Neural crest cell (in vitro differentiated cells): Measurements from ENCODE around the gene COA7. TPM values are rescaled to one million over a fixed set of nuclear protein-coding genes. Genes with fewer than 3 reads are reported as not detected.
"Not testable (repeated sequence)": the region's sequence is repeated elsewhere in the genome, so short reads cannot be mapped to it uniquely, and the experiment has no call there.

Experiments used
- DNase-seq: peaks from one replicate; pipeline ENCODE4 v3.0.0; 2021; ENCODE audit warnings: low read depth, mixed read lengths, low spot score
- H3K27ac Mint-ChIP-seq: one replicate; pipeline ENCODE4 v1.8.0; 2021; ENCODE audit warnings: mild to moderate bottlenecking, mixed read lengths; ENCODE audit not compliant: unreplicated experiment
- H3K27me3 Mint-ChIP-seq: 2 replicates; pipeline ENCODE4 v1.8.0; 2021; ENCODE audit warnings: low read depth, mild to moderate bottlenecking, mixed read lengths
- H3K36me3 Mint-ChIP-seq: 2 replicates; pipeline ENCODE4 v1.8.0; 2021; ENCODE audit warnings: low read depth, mild to moderate bottlenecking, mixed read lengths
- H3K4me1 Mint-ChIP-seq: 2 replicates; pipeline ENCODE4 v1.8.0; 2021; ENCODE audit warnings: mixed read lengths
- H3K4me3 Mint-ChIP-seq: one replicate; pipeline ENCODE4 v1.8.0; 2021; ENCODE audit warnings: mild to moderate bottlenecking, mixed read lengths
- H3K9me3 Mint-ChIP-seq: 2 replicates; pipeline ENCODE4 v1.8.0; 2021; ENCODE audit warnings: mixed read lengths
- CTCF ChIP-seq: fragments of 200-600 bp; sonication (generic); conservative IDR thresholded peaks from 2 replicates; pipeline ENCODE4 v1.5.0; 2021; ENCODE audit warnings: antibody characterized with exemption, mild to moderate bottlenecking
- total RNA-seq: library from RNA; stranded (reverse); gene quantifications from 2 replicates; pipeline ENCODE4 v1.2.1, GENCODE V29; 2021

The COA7 gene
- total RNA-seq, 1 donor from 2014 or later: 35.0 TPM

- H3K9me3 Mint-ChIP-seq: no peaks in the 10 kb centered on the region
- peaks cover 17% of the 10 kb centered on the region for H3K36me3 Mint-ChIP-seq
- H3K27ac Mint-ChIP-seq: no peak overlapping the region
- DNase-seq: no peak
- no peak for TF ChIP-seq CTCF
- H3K4me1 Mint-ChIP-seq: peaks cover 31% of the 10 kb centered on the region
- H3K27me3 Mint-ChIP-seq: peaks cover 10% of the 10 kb centered on the region
- peak overlapping the region; percentile 65 for H3K4me3 Mint-ChIP-seq
Observed at GRCh38 chr1:52695627-52696026, 2.5 kb downstream of the COA7 start.

GRCh38 chr1:52693843-52694242 lies 4.3 kb downstream of the COA7 start:
- no peak for DNase-seq
- peaks cover 17% of the 10 kb centered on the region for H3K36me3 Mint-ChIP-seq

DNA sequence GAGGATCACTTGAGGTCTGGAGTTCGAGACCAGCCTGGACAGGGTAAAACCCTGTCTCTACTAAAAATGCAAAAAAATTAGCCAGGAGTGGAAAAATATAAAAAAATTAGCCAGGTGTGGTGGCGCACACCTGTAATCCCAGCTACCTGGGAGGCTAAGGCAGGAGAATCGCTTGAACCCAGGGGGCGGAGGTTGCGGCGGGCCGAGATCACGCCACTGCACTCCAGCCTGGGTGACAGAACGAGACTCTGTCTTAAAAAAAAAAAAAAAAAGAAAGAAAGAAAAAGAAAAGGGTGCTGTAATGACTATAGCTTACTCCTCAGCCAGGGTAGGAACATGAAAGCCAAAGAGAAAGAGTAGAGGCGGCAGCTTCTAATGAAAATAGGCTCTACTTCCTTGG lies 4.8 kb downstream of the COA7 start:
- not testable (repeated sequence) for H3K9me3 Mint-ChIP-seq, H3K27me3 Mint-ChIP-seq, H3K27ac Mint-ChIP-seq, H3K4me3 Mint-ChIP-seq, DNase-seq
- H3K36me3 Mint-ChIP-seq: peaks cover 17% of the 10 kb centered on the region
- H3K4me1 Mint-ChIP-seq: peaks cover 25% of the 10 kb centered on the region

More at GRCh38 chr1:52693843-52694242, 4.3 kb downstream of the COA7 start:
- Mint-ChIP-seq H3K4me1 (peaks cover 30% of the 10 kb centered on the region), H3K9me3 (no peaks in the 10 kb centered on the region), H3K27ac (no peak overlapping the region), H3K27me3 (peaks cover under 1% of the 10 kb centered on the region), H3K4me3 (no peak overlapping the region)
- no peak for TF ChIP-seq CTCF

DNA sequence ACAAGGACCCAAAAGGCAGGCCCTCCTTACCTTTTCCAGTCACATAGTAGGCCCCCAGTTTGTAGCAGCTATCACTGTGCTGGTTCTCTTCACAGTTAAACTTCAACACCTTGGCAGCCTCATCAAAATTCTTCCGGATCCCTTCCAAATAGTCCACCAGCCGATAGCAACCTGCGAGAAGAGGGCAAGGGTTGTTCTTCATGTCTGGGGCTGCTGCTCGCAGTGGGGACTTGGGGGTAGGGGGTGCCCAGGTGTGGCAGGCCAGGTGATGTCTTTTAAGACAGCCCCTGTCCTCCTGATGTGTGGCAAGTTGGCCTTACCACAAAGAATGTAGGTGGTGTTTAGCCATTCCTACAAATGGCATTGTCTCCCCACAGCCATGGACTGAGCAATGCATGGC lies 5.5 kb downstream of the COA7 start:
- H3K27me3 Mint-ChIP-seq: no peaks in the 10 kb centered on the region
- no peak for TF ChIP-seq CTCF
- H3K9me3 Mint-ChIP-seq: no peaks in the 10 kb centered on the region
- no peak overlapping the region for H3K27ac Mint-ChIP-seq
- H3K36me3 Mint-ChIP-seq: peaks cover 17% of the 10 kb centered on the region
- no peak for DNase-seq
- no peak overlapping the region for H3K4me3 Mint-ChIP-seq
- H3K4me1 Mint-ChIP-seq: peaks cover 18% of the 10 kb centered on the region

DNA sequence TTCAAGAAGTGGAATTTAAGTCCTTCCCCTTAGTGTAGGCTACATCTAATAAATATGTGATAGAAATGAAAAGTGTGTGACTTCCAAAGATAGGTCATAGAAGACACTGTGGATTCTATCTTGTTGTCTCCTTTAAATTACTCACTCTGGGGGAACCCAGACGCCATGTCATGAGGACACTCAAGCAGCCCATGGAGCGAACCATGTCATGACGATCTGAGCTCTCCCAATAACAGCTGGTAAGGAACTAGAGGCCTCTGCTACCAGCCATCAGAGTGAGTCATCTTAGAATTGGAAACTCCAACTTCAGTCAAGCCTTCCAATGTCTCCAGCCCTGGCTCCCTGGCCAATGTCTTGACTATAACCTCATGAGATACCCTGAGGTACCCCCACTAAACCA lies 6.3 kb downstream of the COA7 start:
- peaks cover 11% of the 10 kb centered on the region for H3K4me1 Mint-ChIP-seq
- peaks cover 19% of the 10 kb centered on the region for H3K36me3 Mint-ChIP-seq
- H3K9me3 Mint-ChIP-seq: no peaks in the 10 kb centered on the region

DNA sequence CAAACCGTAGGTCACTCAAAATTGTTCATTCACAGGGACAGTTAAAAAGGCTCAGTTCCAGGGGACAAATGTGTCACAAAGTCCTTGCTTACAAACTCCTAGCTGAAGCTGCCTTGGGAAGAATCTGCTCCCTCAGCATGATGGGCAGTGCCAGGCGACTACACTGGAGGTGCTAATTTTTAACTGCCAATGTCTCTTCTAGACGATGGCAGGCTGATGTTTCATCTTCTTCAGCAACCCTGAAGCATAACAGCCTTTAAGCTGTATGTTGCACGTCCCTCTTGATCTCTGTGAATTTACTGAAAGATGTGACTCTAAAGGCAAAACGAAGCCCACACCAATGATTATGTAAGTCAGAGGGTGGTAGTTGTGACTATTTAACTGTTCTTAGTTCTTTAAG lies 11.3 kb downstream of the COA7 start:
- no peak overlapping the region for H3K27ac Mint-ChIP-seq
- DNase-seq: no peak
- no peak overlapping the region for H3K4me3 Mint-ChIP-seq
- no peak for TF ChIP-seq CTCF
- peaks cover 4% of the 10 kb centered on the region for H3K4me1 Mint-ChIP-seq
- no peaks in the 10 kb centered on the region for H3K27me3 Mint-ChIP-seq
- no peaks in the 10 kb centered on the region for H3K9me3 Mint-ChIP-seq
- H3K36me3 Mint-ChIP-seq: peaks cover 6% of the 10 kb centered on the region

More for the DNA sequence above, 6.3 kb downstream of the COA7 start:
- no peak overlapping the region for H3K4me3 Mint-ChIP-seq
- no peak for DNase-seq
- H3K27ac Mint-ChIP-seq: no peak overlapping the region
- H3K27me3 Mint-ChIP-seq: no peaks in the 10 kb centered on the region
- TF ChIP-seq CTCF: no peak
